Natural killer cell (primary cell): ENCODE measurements around the gene SF3B3. TPM values are rescaled to one million over a fixed set of nuclear protein-coding genes. Genes with fewer than 3 reads are reported as not detected.
A peak's percentile ranks its signal among the peaks of the same experiment; 100 is the strongest.

Experiments
- ATAC-seq, 3 donors: fragments of 150-1000 bp in 2 of 3; fragments of 200-7000 bp in 1 of 3; cut with Tn5 transposase; 1 replicate in 1 of 3; 2 replicates in 2 of 3; pipeline ENCODE4 v1.10.0; 2021; ENCODE audit warnings: mild to moderate bottlenecking in 2 of 3, moderate library complexity in 2 of 3
- DNase-seq, 2 donors: peaks; one replicate each; pipeline versions ENCODE4 v3.0.0 to v3.0.0-alpha.2; 2013 to 2021; ENCODE audit warnings: mixed read lengths in 1 of 2
- H3K27ac ChIP-seq: one replicate; pipeline ENCODE4 v1.5.1; 2013; ENCODE audit warnings: mild to moderate bottlenecking, low read length
- H3K27me3 ChIP-seq: one replicate; pipeline ENCODE4 v1.6.1; 2013; ENCODE audit warnings: low read length; ENCODE audit not compliant: control insufficient read depth, insufficient read depth
- H3K36me3 ChIP-seq: one replicate; pipeline ENCODE4 v1.6.1; 2013; ENCODE audit warnings: low read length; ENCODE audit not compliant: control insufficient read depth, insufficient read depth
- H3K4me1 ChIP-seq: one replicate; pipeline ENCODE4 v1.6.1; 2013; ENCODE audit warnings: low read length; ENCODE audit not compliant: control insufficient read depth, insufficient read depth
- H3K4me3 ChIP-seq: one replicate; pipeline ENCODE4 v1.5.1; 2013; ENCODE audit warnings: low read length
- H3K9me3 ChIP-seq: one replicate; pipeline ENCODE4 v1.6.1; 2013; ENCODE audit warnings: low read length; ENCODE audit not compliant: control insufficient read depth, insufficient read depth
- H3K27ac Mint-ChIP-seq, 2 donors: one replicate each; pipeline ENCODE4 v1.8.0; 2022; ENCODE audit warnings: mild to moderate bottlenecking in 2 of 2, mixed read lengths in 2 of 2, moderate library complexity in 1 of 2
- H3K27me3 Mint-ChIP-seq, 2 donors: one replicate each; pipeline ENCODE4 v1.8.0; 2022; ENCODE audit warnings: low read depth in 2 of 2, mixed read lengths in 2 of 2
- H3K36me3 Mint-ChIP-seq: one replicate; pipeline ENCODE4 v1.8.0; 2022; ENCODE audit warnings: mixed read lengths
- H3K4me1 Mint-ChIP-seq, 2 donors: one replicate each; pipeline ENCODE4 v1.8.0; 2022; ENCODE audit warnings: mixed read lengths in 2 of 2
- H3K4me3 Mint-ChIP-seq: one replicate; pipeline ENCODE4 v1.8.0; 2022; ENCODE audit warnings: mild to moderate bottlenecking, moderate library complexity, mixed read lengths
- H3K9me3 Mint-ChIP-seq, 2 donors: one replicate each; pipeline ENCODE4 v1.8.0; 2022; ENCODE audit warnings: mixed read lengths in 2 of 2
- CTCF ChIP-seq: fragments of 200-600 bp; IDR thresholded peaks from one replicate; pipeline ENCODE4 v1.8.0; 2022; ENCODE audit warnings: antibody characterized with exemption
- WGBS: methylation state at CpG from one replicate; pipeline ENCODE4 v1.1.7; 2013; ENCODE audit warnings: missing lambda C conversion rate; ENCODE audit not compliant: insufficient coverage; 5-methylcytosine and 5-hydroxymethylcytosine counted together
- intact Hi-C: fragments of 100-400 bp; cut with micrococcal nuclease; formaldehyde crosslinking; loops from one replicate; pipeline ENCODE4 v1.14.2; 2022
- total RNA-seq, 4 donors: library from RNA; stranded (reverse); fragments of 120-200 nt in 1 of 4; gene quantifications; one replicate each; pipeline versions ENCODE4 v1.2.3 to v1.2.4, GENCODE V29; 2013 to 2022

SF3B3 gene
- total RNA-seq, 3 donors from 2014 or later (not counting 1 experiment from before 2014, with no cell fraction given): 164 to 220 (median 173) TPM

GRCh38 chr16:70572926-70573270 is 49.3 kb downstream of the SF3B3 start:
- H3K9me3 Mint-ChIP-seq: no peaks in the 10 kb centered on the region
- Histone ChIP-seq H3K4me1 (peaks cover 11% of the 10 kb centered on the region), H3K27ac (no peak overlapping the region), H3K4me3 (no peak overlapping the region), H3K27me3 (no peaks in the 10 kb centered on the region), H3K9me3 (no peaks in the 10 kb centered on the region), H3K36me3 (peaks cover 60% of the 10 kb centered on the region)
- 100% methylated on average over 1 of the region's 2 CpGs for WGBS
- no peak for ATAC-seq
- H3K27ac Mint-ChIP-seq: peak overlapping the region; percentile 38 to 74
- no peak for TF ChIP-seq CTCF
- no peak overlapping the region for H3K4me3 Mint-ChIP-seq
- intact Hi-C loops: no loop called here
- peaks cover 14 to 20% of the 10 kb centered on the region in 2 donors for H3K4me1 Mint-ChIP-seq
- no peaks in the 10 kb centered on the region for H3K27me3 Mint-ChIP-seq
- DNase-seq: no peak
- peaks cover 23% of the 10 kb centered on the region for H3K36me3 Mint-ChIP-seq

GRCh38 chr16:70573451-70574121 is 50.0 kb downstream of the SF3B3 start:
- Mint-ChIP-seq H3K36me3 (peaks cover 22% of the 10 kb centered on the region), H3K4me1 (peaks cover 14 to 20% of the 10 kb centered on the region in 2 donors), H3K27me3 (no peaks in the 10 kb centered on the region), H3K27ac (peak overlapping the region; percentile 38 to 74), H3K4me3 (no peak overlapping the region), H3K9me3 (no peaks in the 10 kb centered on the region)
- Histone ChIP-seq H3K36me3 (peaks cover 53% of the 10 kb centered on the region), H3K4me1 (peaks cover 11% of the 10 kb centered on the region), H3K27me3 (no peaks in the 10 kb centered on the region), H3K4me3 (no peak overlapping the region), H3K27ac (no peak overlapping the region), H3K9me3 (no peaks in the 10 kb centered on the region)
- no peak for TF ChIP-seq CTCF
- no peak for ATAC-seq
- WGBS: 94% methylated on average over 5 of the region's 5 CpGs
- intact Hi-C loops: no loop called here
- no peak for DNase-seq

GRCh38 chr16:70574595-70575271 is 51.1 kb downstream of the SF3B3 start:
- intact Hi-C loops: no loop called here
- Mint-ChIP-seq H3K27me3 (no peaks in the 10 kb centered on the region), H3K36me3 (peaks cover 17% of the 10 kb centered on the region), H3K27ac (peak overlapping the region in 1 of 2 donors; percentile 58), H3K4me3 (no peak overlapping the region), H3K9me3 (no peaks in the 10 kb centered on the region), H3K4me1 (peaks cover 14 to 20% of the 10 kb centered on the region in 2 donors)
- Histone ChIP-seq H3K9me3 (no peaks in the 10 kb centered on the region), H3K27ac (no peak overlapping the region), H3K4me1 (peaks cover 11% of the 10 kb centered on the region), H3K36me3 (peaks cover 42% of the 10 kb centered on the region), H3K27me3 (no peaks in the 10 kb centered on the region), H3K4me3 (no peak overlapping the region)
- ATAC-seq (no peak), DNase-seq (no peak)
- TF ChIP-seq CTCF: no peak
- 91% methylated on average over 8 of the region's 8 CpGs for WGBS
